Activated CD8-positive, alpha-beta memory T cell treated with anti-CD3 and anti-CD28 coated beads, Interleukin-2, amount 50 U/mL, for 48 hours (primary cell): ENCODE data around the gene SPATA9.
A peak's percentile ranks its signal among the peaks of the same experiment; 100 is the strongest.
"Not testable (repeated sequence)": the region's sequence is repeated elsewhere in the genome, so short reads cannot be mapped to it uniquely, and the experiment has no call there.

Experiments
- DNase-seq: peaks from one replicate; pipeline ENCODE4 v3.0.0-alpha.2; 2020

SPATA9 gene

GRCh38 chr5:95672641-95673040 lies 10.2 kb downstream of the SPATA9 start:
- DNase-seq = no peak

GRCh38 chr5:95671826-95672225 lies 11.0 kb downstream of the SPATA9 start:
- DNase-seq = no peak

- no peak for DNase-seq
Measured at GRCh38 chr5:95670568-95670967, 12.2 kb downstream of the SPATA9 start.

- no peak for DNase-seq
Measured at GRCh38 chr5:95669985-95670384, 12.8 kb downstream of the SPATA9 start.

GRCh38 chr5:95669540-95669939 lies 13.3 kb downstream of the SPATA9 start:
- no peak for DNase-seq

- DNase-seq = no peak
Measured at GRCh38 chr5:95668728-95669127, 14.1 kb downstream of the SPATA9 start.

GRCh38 chr5:95668216-95668615 lies 14.6 kb downstream of the SPATA9 start:
- no peak for DNase-seq

GRCh38 chr5:95667678-95668077 lies 15.1 kb downstream of the SPATA9 start:
- DNase-seq = no peak

GRCh38 chr5:95667061-95667618 lies 15.7 kb downstream of the SPATA9 start:
- DNase-seq = no peak

- no peak for DNase-seq
Measured at GRCh38 chr5:95664204-95664786, 18.5 kb downstream of the SPATA9 start.

GRCh38 chr5:95662946-95663345 lies 19.8 kb downstream of the SPATA9 start:
- no peak for DNase-seq

- no peak for DNase-seq
Measured at GRCh38 chr5:95660060-95660459, 22.7 kb downstream of the SPATA9 start.

GRCh38 chr5:95655575-95655974 lies 27.2 kb downstream of the SPATA9 start:
- DNase-seq = no peak

- no peak for DNase-seq
Measured at GRCh38 chr5:95654196-95654595, 28.6 kb downstream of the SPATA9 start.

GRCh38 chr5:95652849-95653248 lies 29.9 kb downstream of the SPATA9 start:
- no peak for DNase-seq

- no peak for DNase-seq
Measured at GRCh38 chr5:95649842-95650620, 32.8 kb downstream of the SPATA9 start.

- DNase-seq = no peak
Measured at GRCh38 chr5:95649274-95649673, 33.5 kb downstream of the SPATA9 start.

- no peak for DNase-seq
Measured at GRCh38 chr5:95647886-95648860, 34.6 kb downstream of the SPATA9 start.

GRCh38 chr5:95646569-95647431 lies 36.0 kb downstream of the SPATA9 start, which contains the start of gene RFESD:
Gene RFESD, plus strand, starts transcription at chr5:95646777. Its CDS starts 5,495 bp downstream, at chr5:95652272.
- DNase-seq = peak; percentile 98

- DNase-seq = not testable (repeated sequence)
Measured at GRCh38 chr5:95646226-95646568, 36.6 kb downstream of the SPATA9 start.

- DNase-seq = no peak
Measured at GRCh38 chr5:95644351-95645042, 38.3 kb downstream of the SPATA9 start.
